Measurements from ENCODE around the gene CPNE1.

CPNE1 gene

GRCh38 chr20:35576816-35577215 lies 87.9 kb downstream of the CPNE1 start:
- no peaks in the 10 kb centered on the region for H3K36me3 ChIP-seq
- no peaks in the 10 kb centered on the region for H3K4me1 ChIP-seq (ENCODE audit: control insufficient read depth in 1 of 2, insufficient read depth in 1 of 2, low read depth in 1 of 2, low read length in 1 of 2)
- no peaks in the 10 kb centered on the region for H3K9me3 ChIP-seq
- H3K27me3 ChIP-seq = peaks cover 5% of the 10 kb centered on the region
- no peak overlapping the region for H3K27ac ChIP-seq
- no peak overlapping the region for H3K4me3 ChIP-seq (ENCODE audit: low read depth in 1 of 2, low read length in 1 of 2)
- no peak for TF ChIP-seq CTCF (IDR thresholded peaks at IDR 0.05)
